GM18502 (cell line): Measurements from ENCODE around the gene THOP1.

Source experiments
- ATAC-seq: cut with Tn5 transposase; IDR thresholded peaks from one replicate; pipeline ENCODE4 v1.9.1; 2021; ENCODE audit warnings: mild to moderate bottlenecking; ENCODE audit not compliant: unreplicated experiment, poor library complexity

Gene THOP1

DNA sequence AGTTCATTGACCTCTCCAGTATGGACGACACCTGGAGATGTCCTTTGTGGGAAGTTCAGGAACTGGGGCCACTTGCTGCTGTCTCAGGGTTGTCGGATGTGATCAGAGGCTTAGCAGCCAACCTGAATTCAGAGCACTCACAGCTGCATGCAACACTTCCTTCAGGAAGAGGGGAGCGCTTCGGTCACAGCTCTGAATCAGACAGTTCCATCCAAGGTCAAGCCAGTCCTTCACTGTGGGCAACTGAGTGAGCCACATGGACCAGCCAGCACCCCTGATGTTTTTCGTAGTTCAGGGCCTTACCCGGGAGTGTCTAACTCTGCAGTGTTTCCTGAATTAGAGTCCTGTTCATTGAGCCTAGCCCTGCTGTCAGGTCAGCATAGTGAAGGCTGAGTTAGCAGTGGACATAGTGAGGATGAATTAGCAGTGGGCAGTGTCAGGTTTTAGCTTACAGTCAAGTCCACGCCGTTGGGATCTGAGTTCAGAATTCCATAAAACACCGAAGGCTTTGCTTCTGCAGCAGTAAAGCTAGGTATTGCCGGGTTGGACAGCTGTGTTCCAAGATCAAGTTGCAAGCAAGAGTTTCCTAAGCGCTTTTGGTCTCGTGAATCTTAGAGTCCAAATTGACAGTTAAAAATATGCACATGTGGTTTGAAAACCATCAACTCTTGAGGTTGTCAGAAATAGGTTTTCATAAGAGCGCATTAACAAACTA is 61.0 kb downstream of the THOP1 start:
- no peak for ATAC-seq

DNA sequence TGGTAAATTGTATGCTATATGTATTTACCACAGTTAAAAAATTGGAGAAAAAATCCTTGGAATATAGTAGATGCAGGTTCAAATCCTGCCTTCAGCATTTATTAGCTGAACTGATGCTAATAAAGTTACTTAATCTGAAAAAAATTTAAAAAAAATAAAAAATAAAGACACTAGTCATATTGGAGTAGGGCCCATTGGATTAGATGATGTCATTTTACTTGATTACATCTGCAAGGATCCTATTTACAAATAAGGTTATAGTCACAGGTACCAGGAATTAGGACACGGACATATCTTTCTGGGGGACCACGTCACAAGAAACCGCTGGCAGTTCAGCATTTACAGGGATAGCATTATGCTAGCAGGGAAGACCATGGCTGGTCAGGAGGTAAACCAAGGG is 62.2 kb downstream of the THOP1 start:
- ATAC-seq: no peak

DNA sequence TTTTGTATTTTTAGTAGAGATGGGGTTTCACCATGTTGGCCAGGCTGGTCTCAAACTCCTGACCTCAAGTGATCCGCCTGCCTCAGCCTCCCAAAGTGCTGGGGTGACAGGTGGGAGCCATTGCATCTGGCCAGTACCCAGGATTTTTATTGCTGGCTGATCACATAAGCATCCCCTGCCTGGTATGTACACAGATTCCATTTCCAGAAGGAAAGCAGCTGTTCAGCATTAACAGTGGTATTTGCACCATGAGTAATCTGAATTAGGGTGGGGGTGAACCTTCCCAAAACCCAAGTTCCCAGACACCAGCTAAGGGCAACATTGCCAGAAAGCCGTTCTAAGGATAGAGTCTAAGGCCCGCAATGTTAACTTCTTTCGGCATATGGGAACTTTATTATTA is 63.3 kb downstream of the THOP1 start:
- ATAC-seq: no peak

DNA sequence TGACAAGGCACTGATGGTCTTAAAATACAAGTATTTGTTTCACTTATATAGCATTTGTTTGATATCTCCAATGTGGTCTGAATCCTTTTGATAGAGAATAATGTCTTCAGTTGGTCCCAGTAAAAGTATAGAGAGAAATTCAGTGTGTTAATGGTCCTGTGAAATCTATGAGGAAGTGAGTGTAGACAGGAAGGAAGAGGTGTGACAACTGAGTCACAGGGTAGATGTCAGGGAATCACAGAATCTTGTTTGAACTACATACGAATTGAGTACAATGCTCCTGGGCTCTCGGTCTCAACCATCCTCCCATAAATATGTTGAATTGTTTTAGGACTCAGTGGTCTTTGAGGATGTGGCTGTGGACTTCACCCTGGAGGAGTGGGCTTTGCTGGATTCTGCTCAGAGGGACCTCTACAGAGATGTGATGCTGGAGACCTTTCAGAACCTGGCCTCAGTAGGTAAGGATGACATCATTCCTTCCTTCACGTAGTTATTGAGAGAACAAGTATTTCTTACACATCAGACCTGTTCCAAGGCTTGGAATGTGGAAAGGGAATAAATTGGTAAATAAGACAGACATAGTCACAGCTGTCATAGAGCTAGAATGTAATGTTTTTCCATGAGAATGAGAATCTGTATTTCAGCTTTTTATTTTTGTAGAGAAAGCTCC is 65.1 kb downstream of the THOP1 start:
- ATAC-seq: no peak

DNA sequence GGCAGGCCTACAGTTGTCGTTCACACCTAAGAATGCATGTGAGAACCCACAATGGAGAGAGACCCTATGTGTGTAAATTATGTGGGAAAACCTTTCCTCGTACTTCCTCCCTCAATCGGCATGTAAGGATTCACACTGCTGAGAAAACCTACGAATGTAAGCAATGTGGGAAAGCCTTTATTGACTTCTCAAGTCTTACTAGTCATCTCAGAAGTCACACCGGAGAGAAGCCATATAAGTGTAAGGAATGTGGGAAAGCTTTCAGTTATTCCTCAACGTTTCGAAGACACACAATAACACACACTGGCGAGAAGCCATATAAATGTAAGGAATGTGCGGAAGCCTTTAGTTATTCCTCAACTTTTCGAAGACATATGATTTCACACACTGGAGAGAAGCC is 67.3 kb downstream of the THOP1 start:
- no peak for ATAC-seq

DNA sequence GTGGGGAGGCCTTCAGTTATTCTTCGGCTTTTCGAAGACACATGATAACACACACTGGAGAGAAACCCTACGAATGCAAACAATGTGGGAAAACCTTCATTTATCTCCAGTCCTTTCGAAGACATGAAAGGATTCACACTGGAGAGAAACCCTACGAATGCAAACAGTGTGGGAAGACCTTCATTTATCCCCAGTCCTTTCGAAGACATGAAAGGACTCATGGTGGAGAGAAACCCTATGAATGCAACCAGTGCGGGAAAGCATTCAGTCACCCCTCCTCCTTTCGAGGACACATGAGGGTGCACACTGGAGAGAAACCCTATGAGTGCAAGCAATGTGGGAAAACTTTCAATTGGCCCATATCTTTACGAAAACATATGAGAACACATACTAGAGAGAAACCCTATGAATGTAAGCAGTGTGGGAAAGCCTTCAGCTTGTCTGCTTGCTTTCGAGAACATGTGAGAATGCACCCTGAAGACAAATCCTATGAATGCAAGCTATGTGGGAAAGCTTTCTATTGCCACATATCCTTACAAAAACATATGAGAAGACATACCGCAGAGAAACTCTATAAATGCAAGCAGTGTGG is 67.8 kb downstream of the THOP1 start:
- no peak for ATAC-seq

DNA sequence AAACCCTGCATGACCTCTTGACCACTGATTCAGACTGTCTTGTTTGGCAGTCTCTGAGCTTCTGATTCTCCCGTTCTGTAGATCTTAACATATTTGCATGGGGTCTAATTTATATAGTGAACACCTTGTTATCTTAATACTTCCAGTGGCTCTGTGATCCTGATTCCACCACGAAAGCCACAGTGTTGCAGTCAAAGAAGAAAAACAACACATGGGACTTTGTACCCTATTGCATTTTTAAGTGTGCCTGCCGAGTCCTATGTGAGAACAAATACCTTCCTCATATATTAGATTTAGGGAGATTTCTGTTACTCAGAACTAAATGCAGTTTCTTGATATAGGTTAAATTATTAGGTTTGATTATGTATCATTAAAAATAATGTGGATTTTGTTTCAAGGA is 69.5 kb downstream of the THOP1 start:
- ATAC-seq: no peak

DNA sequence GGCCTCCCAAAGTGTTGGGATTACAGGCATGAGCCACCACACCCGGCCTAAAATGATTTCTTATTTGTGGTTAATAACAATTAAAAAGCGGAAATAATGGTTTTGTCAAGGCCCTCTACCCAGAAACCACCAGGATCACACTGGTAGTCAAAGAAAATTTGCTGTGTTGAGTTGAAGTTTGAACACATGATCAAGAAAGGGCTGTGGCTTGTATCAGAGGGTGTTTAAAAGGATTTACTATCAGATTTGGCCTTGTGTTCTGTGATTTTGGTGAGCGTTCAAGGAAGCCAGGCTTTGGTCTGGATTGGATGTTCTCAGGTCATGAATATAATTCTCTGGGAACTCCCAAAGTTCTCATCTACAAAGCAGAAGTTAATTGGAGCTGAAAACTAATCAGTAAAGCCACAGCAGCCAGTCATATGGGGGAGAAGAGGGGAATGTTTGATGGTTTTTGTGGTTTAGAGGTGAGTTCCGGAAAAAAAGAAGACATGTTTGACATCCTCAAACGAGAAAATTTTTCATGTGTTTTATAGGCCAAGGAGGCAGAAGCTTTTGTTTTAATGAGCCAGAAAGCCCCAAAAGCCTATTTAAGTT is 71.3 kb downstream of the THOP1 start:
- no peak for ATAC-seq

DNA sequence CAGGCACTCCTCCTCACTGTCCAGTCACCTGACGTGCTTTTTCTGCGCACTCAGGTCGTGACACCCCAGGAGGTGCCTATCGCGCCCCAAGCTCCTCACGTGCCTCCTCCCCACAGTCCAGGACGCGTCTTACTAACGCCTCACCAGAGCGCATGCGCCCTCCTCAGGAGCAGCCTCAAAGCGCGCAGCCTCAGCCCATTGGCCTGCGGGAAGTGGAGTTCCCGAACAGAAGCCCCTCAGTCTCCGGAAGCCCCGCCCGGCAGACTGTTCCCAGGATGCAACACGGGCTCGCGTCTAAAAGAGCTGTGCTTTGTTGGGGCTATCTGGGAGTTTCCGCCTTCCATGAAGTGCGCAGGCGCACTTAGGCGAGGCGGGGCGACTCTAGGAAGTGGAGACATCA is 73.6 kb downstream of the THOP1 start:
- no peak for ATAC-seq

DNA sequence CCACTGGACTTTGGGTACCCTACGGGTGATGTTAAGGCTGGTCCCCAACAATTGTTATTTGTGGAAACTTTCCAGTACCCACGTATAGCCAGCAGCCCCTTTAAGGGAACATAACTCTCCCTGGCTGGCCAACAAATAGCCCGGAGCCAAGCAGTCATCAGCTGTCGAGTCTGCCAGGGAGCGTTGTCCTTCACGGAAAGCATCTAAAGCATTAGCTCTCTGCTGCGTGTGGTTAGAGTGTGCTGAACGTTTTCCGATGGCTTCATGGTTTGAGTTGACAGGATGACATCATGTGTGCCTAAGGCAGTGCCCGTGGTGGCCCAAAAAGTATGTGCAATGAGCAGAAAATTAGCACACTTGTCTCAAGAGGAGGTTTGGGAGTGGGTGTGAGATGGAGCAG is 78.5 kb downstream of the THOP1 start:
- ATAC-seq: no peak
